Measurements from ENCODE around the gene CAPN7.

DNA sequence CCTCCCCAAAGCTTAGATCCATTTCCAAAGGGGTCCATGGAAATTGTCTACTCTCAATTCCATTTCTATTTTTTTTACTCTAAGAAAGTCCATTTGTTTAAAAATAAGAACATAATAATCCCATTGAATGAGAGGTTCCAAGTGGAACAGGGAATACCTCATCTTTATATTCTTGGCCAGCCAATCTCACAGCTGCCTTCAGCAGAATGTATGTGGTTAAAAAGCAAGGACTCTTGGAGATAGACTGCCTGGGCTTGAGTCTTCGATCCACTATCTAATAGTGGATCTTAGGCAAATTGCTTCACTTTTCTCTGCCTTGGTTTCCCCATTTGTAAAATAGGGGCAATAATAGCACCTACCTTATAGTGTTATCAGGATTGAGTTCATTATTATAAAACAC lies 24.5 kb upstream of the CAPN7 start:
- TF ChIP-seq POLR2A (IDR thresholded peaks at IDR 0.05), result no peak
- TF ChIP-seq, protein P1, sequence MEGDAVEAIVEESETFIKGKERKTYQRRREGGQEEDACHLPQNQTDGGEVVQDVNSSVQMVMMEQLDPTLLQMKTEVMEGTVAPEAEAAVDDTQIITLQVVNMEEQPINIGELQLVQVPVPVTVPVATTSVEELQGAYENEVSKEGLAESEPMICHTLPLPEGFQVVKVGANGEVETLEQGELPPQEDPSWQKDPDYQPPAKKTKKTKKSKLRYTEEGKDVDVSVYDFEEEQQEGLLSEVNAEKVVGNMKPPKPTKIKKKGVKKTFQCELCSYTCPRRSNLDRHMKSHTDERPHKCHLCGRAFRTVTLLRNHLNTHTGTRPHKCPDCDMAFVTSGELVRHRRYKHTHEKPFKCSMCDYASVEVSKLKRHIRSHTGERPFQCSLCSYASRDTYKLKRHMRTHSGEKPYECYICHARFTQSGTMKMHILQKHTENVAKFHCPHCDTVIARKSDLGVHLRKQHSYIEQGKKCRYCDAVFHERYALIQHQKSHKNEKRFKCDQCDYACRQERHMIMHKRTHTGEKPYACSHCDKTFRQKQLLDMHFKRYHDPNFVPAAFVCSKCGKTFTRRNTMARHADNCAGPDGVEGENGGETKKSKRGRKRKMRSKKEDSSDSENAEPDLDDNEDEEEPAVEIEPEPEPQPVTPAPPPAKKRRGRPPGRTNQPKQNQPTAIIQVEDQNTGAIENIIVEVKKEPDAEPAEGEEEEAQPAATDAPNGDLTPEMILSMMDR (IDR thresholded peaks at IDR 0.05 in 8 of 11, conservative IDR thresholded peaks at IDR 0.05 in 3 of 11), result no peak
- TF ChIP-seq POLR2AphosphoS5 (IDR thresholded peaks at IDR 0.05), result no peak
